ENCODE data around the gene IL6ST.

The IL6ST gene

DNA sequence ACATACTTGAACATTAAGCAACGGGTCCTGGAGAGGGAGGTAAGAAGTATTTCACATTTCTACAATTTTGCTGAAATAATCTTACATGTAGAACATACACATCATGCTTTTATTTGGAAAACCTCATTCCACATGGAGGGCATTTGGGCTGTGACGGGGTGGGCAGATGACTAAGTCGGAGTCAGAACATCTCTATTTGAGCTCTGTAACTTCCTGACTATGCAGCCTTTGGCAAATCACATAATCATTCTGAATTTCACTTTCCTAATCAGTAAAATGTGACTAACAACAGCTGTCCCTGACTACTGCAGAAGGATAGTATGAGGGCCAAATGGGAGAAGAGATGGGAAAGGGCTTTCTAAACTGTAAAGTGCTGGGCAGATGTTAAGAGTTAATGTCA is 17.1 kb upstream of the IL6ST start:
- H3K4me3 ChIP-seq (ENCODE audit: low read depth, low read length): 0 out of 2 replicates have a peak overlapping the region, but pooled peaks have one; percentile 10
- TF ChIP-seq, protein P1, sequence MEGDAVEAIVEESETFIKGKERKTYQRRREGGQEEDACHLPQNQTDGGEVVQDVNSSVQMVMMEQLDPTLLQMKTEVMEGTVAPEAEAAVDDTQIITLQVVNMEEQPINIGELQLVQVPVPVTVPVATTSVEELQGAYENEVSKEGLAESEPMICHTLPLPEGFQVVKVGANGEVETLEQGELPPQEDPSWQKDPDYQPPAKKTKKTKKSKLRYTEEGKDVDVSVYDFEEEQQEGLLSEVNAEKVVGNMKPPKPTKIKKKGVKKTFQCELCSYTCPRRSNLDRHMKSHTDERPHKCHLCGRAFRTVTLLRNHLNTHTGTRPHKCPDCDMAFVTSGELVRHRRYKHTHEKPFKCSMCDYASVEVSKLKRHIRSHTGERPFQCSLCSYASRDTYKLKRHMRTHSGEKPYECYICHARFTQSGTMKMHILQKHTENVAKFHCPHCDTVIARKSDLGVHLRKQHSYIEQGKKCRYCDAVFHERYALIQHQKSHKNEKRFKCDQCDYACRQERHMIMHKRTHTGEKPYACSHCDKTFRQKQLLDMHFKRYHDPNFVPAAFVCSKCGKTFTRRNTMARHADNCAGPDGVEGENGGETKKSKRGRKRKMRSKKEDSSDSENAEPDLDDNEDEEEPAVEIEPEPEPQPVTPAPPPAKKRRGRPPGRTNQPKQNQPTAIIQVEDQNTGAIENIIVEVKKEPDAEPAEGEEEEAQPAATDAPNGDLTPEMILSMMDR (IDR thresholded peaks at IDR 0.05; ENCODE audit: low read depth, low read length): no peak

- TF ChIP-seq, protein P1 (IDR thresholded peaks at IDR 0.05; ENCODE audit: low read depth, low read length): no peak
- H3K4me3 ChIP-seq (ENCODE audit: low read depth, low read length): no peak overlapping the region
Observed at GRCh38 chr5:56010431-56010830, 15.7 kb upstream of the IL6ST start.

GRCh38 chr5:56006600-56006999 is 11.8 kb upstream of the IL6ST start:
- no peak overlapping the region for H3K4me3 ChIP-seq (ENCODE audit: low read depth, low read length)
- TF ChIP-seq, protein P1 (IDR thresholded peaks at IDR 0.05; ENCODE audit: low read depth, low read length): no peak

DNA sequence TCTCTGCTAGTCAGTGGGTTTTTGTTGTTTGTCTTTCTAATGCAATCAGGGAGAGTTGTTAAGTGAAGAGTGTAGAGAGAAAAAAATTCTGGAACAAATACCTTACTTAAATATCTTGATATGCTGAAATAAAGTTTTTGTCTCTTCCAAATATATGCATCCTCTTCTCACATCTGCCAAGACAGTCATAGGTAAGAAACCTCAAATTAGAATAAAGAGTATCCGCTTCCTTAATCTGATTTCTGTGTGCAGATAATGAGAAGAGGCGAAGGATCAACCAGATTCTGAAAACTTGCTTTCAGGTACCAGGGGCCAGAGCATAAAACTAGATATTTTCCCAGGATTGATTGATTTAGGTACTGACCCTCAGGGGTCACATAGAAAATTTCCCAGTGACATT is 11.3 kb upstream of the IL6ST start:
- TF ChIP-seq, protein P1 (IDR thresholded peaks at IDR 0.05; ENCODE audit: low read depth, low read length): no peak
- no peak overlapping the region for H3K4me3 ChIP-seq (ENCODE audit: low read depth, low read length)

DNA sequence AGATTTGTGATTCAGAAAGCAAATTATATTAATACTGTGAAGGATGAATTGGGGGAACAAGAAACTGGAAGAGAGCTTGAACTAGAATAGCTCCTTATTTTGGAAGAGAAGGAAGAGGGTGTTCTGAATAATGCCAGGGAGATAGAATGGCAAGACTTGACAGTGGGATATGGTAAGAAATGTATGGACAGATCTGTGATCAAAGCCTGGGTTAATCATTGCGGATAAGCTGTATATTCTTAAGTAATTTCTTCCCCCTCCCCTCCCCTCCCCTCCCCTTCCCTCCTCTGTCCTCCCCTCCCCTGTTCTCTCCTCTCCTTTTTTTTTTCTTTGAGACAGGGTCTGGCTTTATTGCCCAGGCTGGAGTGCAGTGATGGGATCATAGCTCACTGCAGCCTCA is 10.1 kb upstream of the IL6ST start:
- H3K4me3 ChIP-seq (ENCODE audit: low read depth, low read length): no peak overlapping the region
- TF ChIP-seq, protein P1 (IDR thresholded peaks at IDR 0.05; ENCODE audit: low read depth, low read length): no peak

- H3K4me3 ChIP-seq (ENCODE audit: low read depth, low read length): no peak overlapping the region
- TF ChIP-seq, protein P1 (IDR thresholded peaks at IDR 0.05; ENCODE audit: low read depth, low read length): no peak
Observed at GRCh38 chr5:56003679-56004078, 8.9 kb upstream of the IL6ST start.

DNA sequence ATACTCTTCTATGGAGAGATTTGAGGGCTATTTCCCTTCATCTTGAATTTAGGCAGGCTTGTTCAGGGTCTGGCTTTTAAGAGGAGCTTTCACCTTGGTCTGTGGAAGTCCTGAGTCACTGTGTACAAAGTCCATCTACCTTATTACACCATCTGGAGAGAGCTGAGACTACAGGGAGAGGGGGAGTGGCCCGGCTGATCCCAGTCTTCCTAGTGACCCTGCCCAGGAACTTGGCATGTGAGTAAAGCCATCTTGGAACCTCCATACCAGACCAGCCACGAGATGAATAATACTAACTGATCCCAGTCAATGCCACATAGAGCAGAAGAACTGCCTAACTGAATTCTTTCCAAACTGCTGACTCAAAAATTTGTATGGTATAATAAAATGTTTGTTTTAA is 8.4 kb upstream of the IL6ST start:
- TF ChIP-seq, protein P1 (IDR thresholded peaks at IDR 0.05; ENCODE audit: low read depth, low read length): no peak
- H3K4me3 ChIP-seq (ENCODE audit: low read depth, low read length): no peak overlapping the region
